HepG2 (cell line): ENCODE measurements around the gene MUC21.

Experiments used
- DPF2 ChIP-seq: sonication (generic); formaldehyde crosslinking; IDR thresholded peaks from 2 replicates; pipeline ENCODE4 v1.4.0; 2020; ENCODE audit warnings: mild to moderate bottlenecking, low read depth, missing genetic modification reagents, borderline replicate concordance
- EP300 ChIP-seq, 3 experiments: sonication (generic) in 1 of 3; formaldehyde crosslinking in 1 of 3; IDR thresholded peaks; 2 replicates each; pipeline versions ENCODE4 v1.5.1 to v1.6.1; 2011 to 2020; ENCODE audit warnings: low read depth in 2 of 3, low read length in 2 of 3, borderline replicate concordance in 1 of 3, improper control_type of control experiment in 1 of 3, mild to moderate bottlenecking in 1 of 3, missing genetic modification reagents in 1 of 3, moderate library complexity in 1 of 3
- ESRRA ChIP-seq: sonication (generic); formaldehyde crosslinking; IDR thresholded peaks from 2 replicates; pipeline ENCODE4 v1.5.1; 2020; ENCODE audit warnings: mild to moderate bottlenecking, low read depth, missing genetic modification reagents
- ETV5 ChIP-seq: IDR thresholded peaks from 2 replicates; pipeline ENCODE4 v1.6.1; 2018; ENCODE audit warnings: missing biosample characterization, missing genetic modification reagents, inconsistent platforms, borderline replicate concordance
- JUN ChIP-seq: sonication (generic); formaldehyde crosslinking; IDR thresholded peaks from 2 replicates; pipeline ENCODE4 v1.4.0; 2020; ENCODE audit warnings: mild to moderate bottlenecking, missing genetic modification reagents
- NR2C2 ChIP-seq: sonication (generic); formaldehyde crosslinking; IDR thresholded peaks from 2 replicates; pipeline ENCODE4 v1.4.0; 2020; ENCODE audit warnings: missing genetic modification reagents, mild to moderate bottlenecking, moderate library complexity, borderline replicate concordance
- SP2 ChIP-seq: sonication (generic); formaldehyde crosslinking; IDR thresholded peaks from 2 replicates; pipeline ENCODE4 v1.5.1; 2020; ENCODE audit warnings: mild to moderate bottlenecking, missing genetic modification reagents
- ZNF138 ChIP-seq: sonication (generic); formaldehyde crosslinking; IDR thresholded peaks from 2 replicates; pipeline ENCODE4 v1.5.0; 2020; ENCODE audit warnings: mild to moderate bottlenecking, low read depth, missing genetic modification reagents
- ZNF264 ChIP-seq: sonication (generic); formaldehyde crosslinking; IDR thresholded peaks from 2 replicates; pipeline ENCODE4 v1.4.0; 2020; ENCODE audit warnings: missing genetic modification reagents
- ZNF335 ChIP-seq: sonication (generic); formaldehyde crosslinking; IDR thresholded peaks from 2 replicates; pipeline ENCODE4 v1.4.0; 2020; ENCODE audit warnings: missing genetic modification reagents
- TF ChIP-seq, protein P1 (sequence below): sonication (generic); formaldehyde crosslinking; IDR thresholded peaks from 2 replicates; pipeline ENCODE4 v1.4.0; 2020; ENCODE audit warnings: missing genetic modification reagents
- TF ChIP-seq, protein P2 (sequence below): sonication (generic); formaldehyde crosslinking; IDR thresholded peaks from 2 replicates; pipeline ENCODE4 v1.5.0; 2020; ENCODE audit warnings: mild to moderate bottlenecking, missing genetic modification reagents, moderate library complexity

DNA sequence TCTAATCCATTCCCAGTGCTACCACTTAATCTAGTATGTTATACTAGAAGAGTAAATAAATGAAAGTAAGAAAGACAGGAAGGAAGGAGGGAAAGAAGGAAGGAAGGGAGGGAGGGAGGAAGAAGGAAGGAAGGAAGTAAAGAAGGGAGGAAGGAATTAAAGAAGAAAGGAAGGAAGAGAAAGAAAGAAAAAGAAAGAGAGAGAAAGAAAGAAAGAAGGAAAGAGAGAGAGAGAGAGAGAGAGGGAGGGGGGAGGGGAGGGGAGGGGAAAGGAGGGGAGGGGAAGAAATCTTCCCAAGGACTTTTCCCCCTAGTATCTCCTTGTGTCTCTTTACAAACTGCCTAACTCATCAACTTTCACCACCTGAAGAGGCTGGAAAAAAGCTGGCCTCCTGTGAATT is 20.8 kb upstream of the MUC21 start:
- TF ChIP-seq ZNF264: no peak
- no peak for TF ChIP-seq ZNF138 (CRISPR knock-in tag)
- TF ChIP-seq SP2 (CRISPR knock-in tag): no peak
- TF ChIP-seq ESRRA (CRISPR knock-in tag): no peak
- TF ChIP-seq EP300 (IDR thresholded peaks at IDR 0.05; ENCODE audit: low read depth in 2 of 2, low read length in 2 of 2): no peak
- TF ChIP-seq EP300 (CRISPR knock-in tag; IDR thresholded peaks at IDR 0.05; ENCODE audit: borderline replicate concordance): no peak
- no peak for TF ChIP-seq NR2C2 (CRISPR knock-in tag)
- TF ChIP-seq JUN (CRISPR knock-in tag): no peak
- no peak for TF ChIP-seq DPF2
- no peak for TF ChIP-seq ETV5 (CRISPR knock-in tag)
- TF ChIP-seq, protein P1, sequence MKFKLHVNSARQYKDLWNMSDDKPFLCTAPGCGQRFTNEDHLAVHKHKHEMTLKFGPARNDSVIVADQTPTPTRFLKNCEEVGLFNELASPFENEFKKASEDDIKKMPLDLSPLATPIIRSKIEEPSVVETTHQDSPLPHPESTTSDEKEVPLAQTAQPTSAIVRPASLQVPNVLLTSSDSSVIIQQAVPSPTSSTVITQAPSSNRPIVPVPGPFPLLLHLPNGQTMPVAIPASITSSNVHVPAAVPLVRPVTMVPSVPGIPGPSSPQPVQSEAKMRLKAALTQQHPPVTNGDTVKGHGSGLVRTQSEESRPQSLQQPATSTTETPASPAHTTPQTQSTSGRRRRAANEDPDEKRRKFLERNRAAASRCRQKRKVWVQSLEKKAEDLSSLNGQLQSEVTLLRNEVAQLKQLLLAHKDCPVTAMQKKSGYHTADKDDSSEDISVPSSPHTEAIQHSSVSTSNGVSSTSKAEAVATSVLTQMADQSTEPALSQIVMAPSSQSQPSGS (CRISPR knock-in tag): no peak
- TF ChIP-seq ZNF335 (CRISPR knock-in tag): no peak
- TF ChIP-seq, protein P2, sequence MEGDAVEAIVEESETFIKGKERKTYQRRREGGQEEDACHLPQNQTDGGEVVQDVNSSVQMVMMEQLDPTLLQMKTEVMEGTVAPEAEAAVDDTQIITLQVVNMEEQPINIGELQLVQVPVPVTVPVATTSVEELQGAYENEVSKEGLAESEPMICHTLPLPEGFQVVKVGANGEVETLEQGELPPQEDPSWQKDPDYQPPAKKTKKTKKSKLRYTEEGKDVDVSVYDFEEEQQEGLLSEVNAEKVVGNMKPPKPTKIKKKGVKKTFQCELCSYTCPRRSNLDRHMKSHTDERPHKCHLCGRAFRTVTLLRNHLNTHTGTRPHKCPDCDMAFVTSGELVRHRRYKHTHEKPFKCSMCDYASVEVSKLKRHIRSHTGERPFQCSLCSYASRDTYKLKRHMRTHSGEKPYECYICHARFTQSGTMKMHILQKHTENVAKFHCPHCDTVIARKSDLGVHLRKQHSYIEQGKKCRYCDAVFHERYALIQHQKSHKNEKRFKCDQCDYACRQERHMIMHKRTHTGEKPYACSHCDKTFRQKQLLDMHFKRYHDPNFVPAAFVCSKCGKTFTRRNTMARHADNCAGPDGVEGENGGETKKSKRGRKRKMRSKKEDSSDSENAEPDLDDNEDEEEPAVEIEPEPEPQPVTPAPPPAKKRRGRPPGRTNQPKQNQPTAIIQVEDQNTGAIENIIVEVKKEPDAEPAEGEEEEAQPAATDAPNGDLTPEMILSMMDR (CRISPR knock-in tag): no peak
